GM23248 (cell line): ENCODE data around the gene NXPE4.

Source experiments
- EZH2 ChIP-seq: fragments of 200-600 bp; sonication (generic); IDR thresholded peaks from 2 replicates; pipeline ENCODE4 v1.6.1; 2018; ENCODE audit warnings: antibody characterized with exemption, mild to moderate bottlenecking; ENCODE audit not compliant: insufficient read depth, poor library complexity, severe bottlenecking
- EZH2phosphoT487 ChIP-seq: fragments of 200-600 bp; sonication (generic); IDR thresholded peaks from 2 replicates; pipeline ENCODE4 v1.6.1; 2018; ENCODE audit warnings: antibody characterized with exemption, moderate library complexity, mild to moderate bottlenecking, low read depth; ENCODE audit not compliant: insufficient read depth

DNA sequence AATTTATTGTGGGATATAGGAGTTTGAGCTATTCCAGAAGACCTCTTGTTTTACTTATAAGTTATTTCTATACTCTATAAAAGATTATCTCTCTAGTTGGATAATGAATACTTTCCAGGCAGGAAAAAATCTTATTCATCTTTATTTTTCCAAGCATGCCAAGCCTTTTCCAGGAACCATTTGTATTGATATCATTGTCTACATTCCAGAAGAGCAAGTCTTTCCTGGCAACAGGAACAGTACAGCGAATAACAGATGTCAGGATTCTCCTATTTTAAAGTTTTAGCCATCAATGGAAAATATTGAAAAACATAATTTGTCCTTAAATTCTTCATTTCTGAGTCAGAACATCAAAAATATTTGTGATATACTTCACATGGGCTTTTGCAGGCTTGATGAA, 30.8 kb downstream of the NXPE4 start:
- no peak for TF ChIP-seq EZH2phosphoT487
- TF ChIP-seq EZH2 = no peak
